CD4-positive, alpha-beta T cell treated with Interleukin-2 at 100 ng/mL for 4 hours (primary cell): Measurements from ENCODE around the gene CCDC88C.
"Not testable (repeated sequence)": the region's sequence is repeated elsewhere in the genome, so short reads cannot be mapped to it uniquely, and the experiment has no call there.

Experiments used
- DNase-seq: peaks from one replicate; pipeline ENCODE4 v3.0.0-alpha.2; 2020; ENCODE audit warnings: low spot score

Gene CCDC88C

GRCh38 chr14:91417120-91417982 is at the start of gene CCDC88C:
Gene CCDC88C, minus strand, starts transcription at chr14:91417820. Its CDS starts 130 bp downstream, at chr14:91417690.
- peak; percentile 66 for DNase-seq

- DNase-seq: no peak
Observed at GRCh38 chr14:91466192-91466591, 48.6 kb upstream of the CCDC88C start.

- no peak for DNase-seq
Observed at GRCh38 chr14:91464615-91465205, 47.1 kb upstream of the CCDC88C start.

GRCh38 chr14:91458612-91459011 is 41.0 kb upstream of the CCDC88C start:
- DNase-seq: no peak

GRCh38 chr14:91456283-91456682 is 38.7 kb upstream of the CCDC88C start:
- no peak for DNase-seq

GRCh38 chr14:91454580-91454979 is 37.0 kb upstream of the CCDC88C start:
- DNase-seq: no peak

GRCh38 chr14:91454155-91454554 is 36.5 kb upstream of the CCDC88C start:
- no peak for DNase-seq

- DNase-seq: no peak
Observed at GRCh38 chr14:91453744-91454143, 36.1 kb upstream of the CCDC88C start.

- no peak for DNase-seq
Observed at GRCh38 chr14:91444335-91445020, 26.9 kb upstream of the CCDC88C start.

GRCh38 chr14:91439345-91439744 is 21.7 kb upstream of the CCDC88C start:
- DNase-seq: no peak

- DNase-seq: no peak
Observed at GRCh38 chr14:91438845-91439244, 21.2 kb upstream of the CCDC88C start.

GRCh38 chr14:91436266-91436665 is 18.6 kb upstream of the CCDC88C start:
- not testable (repeated sequence) for DNase-seq

GRCh38 chr14:91429385-91429784 is 11.8 kb upstream of the CCDC88C start:
- no peak for DNase-seq

GRCh38 chr14:91428931-91429330 is 11.3 kb upstream of the CCDC88C start:
- DNase-seq: not testable (repeated sequence)

- DNase-seq: not testable (repeated sequence)
Observed at GRCh38 chr14:91425531-91425944, 7.9 kb upstream of the CCDC88C start.

- DNase-seq: no peak
Observed at GRCh38 chr14:91424813-91425530, 7.4 kb upstream of the CCDC88C start.

GRCh38 chr14:91420686-91421085 is 3.1 kb upstream of the CCDC88C start:
- DNase-seq: no peak

- no peak for DNase-seq
Observed at GRCh38 chr14:91419451-91419850, 1.8 kb upstream of the CCDC88C start.

- DNase-seq: peak; percentile 82
Observed at GRCh38 chr14:91419044-91419397, 1.4 kb upstream of the CCDC88C start.

GRCh38 chr14:91418387-91419043 is 895 bp upstream of the CCDC88C start:
- peak; percentile 87 for DNase-seq

GRCh38 chr14:91417983-91418386 is 365 bp upstream of the CCDC88C start:
- DNase-seq: peak; percentile 55

GRCh38 chr14:91416744-91417119 is 888 bp downstream of the CCDC88C start:
- no peak for DNase-seq
